ENCODE measurements around the gene COG6.

GRCh38 chr13:39637890-39638289, 17.6 kb upstream of the COG6 start:
- TF ChIP-seq CTCF (IDR thresholded peaks at IDR 0.05) (no peak), POLR2AphosphoS5 (IDR thresholded peaks at IDR 0.05) (no peak), POLR2A (IDR thresholded peaks at IDR 0.05) (no peak)

All from breast epithelium (tissue), 3 donors.